Activated naive CD4-positive, alpha-beta T cell treated with anti-CD3 and anti-CD28 coated beads, Interleukin-2, amount 10 ng/mL, durations not matched to agents 7 days and 5 days (primary cell): ENCODE measurements around the gene MYCBP2.
"Not testable (repeated sequence)": the region's sequence is repeated elsewhere in the genome, so short reads cannot be mapped to it uniquely, and the experiment has no call there.

Experiments used
- CTCF ChIA-PET: fragments of 350-600 bp; sonication (Branson Sonifier 250); formaldehyde crosslinking; loops from one replicate; lab custom pipeline; 2021; ENCODE audit warnings: antibody characterized with exemption; lab: Charles Lee
- DNase-seq: peaks from one replicate; pipeline ENCODE4 v3.0.0-alpha.2; 2020
- H3K27ac Mint-ChIP-seq: one replicate; pipeline ENCODE4 v1.8.0; 2021; ENCODE audit warnings: mild to moderate bottlenecking, moderate library complexity, mixed read lengths
- H3K27me3 Mint-ChIP-seq: one replicate; pipeline ENCODE4 v1.8.0; 2021; ENCODE audit warnings: mild to moderate bottlenecking, mixed read lengths
- H3K36me3 Mint-ChIP-seq: one replicate; pipeline ENCODE4 v1.8.0; 2021; ENCODE audit warnings: mixed read lengths
- H3K4me1 Mint-ChIP-seq: one replicate; pipeline ENCODE4 v1.8.0; 2021; ENCODE audit warnings: mixed read lengths
- H3K4me3 Mint-ChIP-seq: one replicate; pipeline ENCODE4 v1.8.0; 2021; ENCODE audit warnings: mild to moderate bottlenecking, moderate library complexity, mixed read lengths
- H3K9me3 Mint-ChIP-seq: one replicate; pipeline ENCODE4 v1.8.0; 2021; ENCODE audit warnings: mixed read lengths

MYCBP2 gene

GRCh38 chr13:77028202-77028601, 298.7 kb downstream of the MYCBP2 start:
- CTCF ChIA-PET = interaction anchor here (1.0 to 2.0 kb wide), 3 partner anchors 28 to 450 kb away, joined by 3 to 5 read pairs (median 3); no protein-coding TSS in a partner anchor

DNA sequence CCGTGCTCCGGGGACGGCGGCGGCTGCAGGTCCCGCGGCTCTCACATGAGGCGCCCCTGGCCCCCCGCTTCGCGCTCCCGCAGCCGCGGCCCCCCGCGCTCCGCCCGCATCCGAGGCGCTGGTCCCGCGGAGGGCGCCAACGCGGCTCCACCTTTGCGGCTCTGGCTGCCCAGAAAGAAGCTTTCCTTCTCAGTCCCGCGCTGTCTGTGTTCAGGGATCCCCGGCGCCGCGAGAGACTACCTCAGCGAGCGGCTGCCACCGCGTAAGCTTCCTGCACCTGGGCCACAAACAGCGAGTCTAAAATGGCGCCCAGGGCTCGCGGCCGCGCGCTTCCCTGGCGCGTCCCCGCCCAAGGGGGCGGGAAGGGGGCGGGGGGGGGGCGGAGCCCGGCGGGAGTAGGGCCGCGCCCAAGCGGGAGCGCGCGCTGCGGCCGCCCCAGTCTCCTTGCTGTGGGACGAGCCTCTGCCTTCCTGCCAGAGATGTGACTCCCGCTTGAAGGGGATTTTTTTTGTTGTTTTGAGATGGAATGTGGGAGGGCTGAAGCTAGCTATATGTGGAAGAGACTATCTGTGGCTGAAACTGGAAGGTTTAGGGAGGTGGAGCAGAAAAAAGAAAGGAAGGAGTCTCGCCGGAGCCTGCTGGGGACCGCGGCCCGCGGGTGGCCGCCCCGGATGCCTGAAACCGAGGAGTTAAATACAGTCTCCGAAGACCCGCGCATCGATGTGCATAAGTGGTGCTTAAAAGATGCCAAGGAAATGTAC, 299.9 kb downstream of the MYCBP2 start, which contains the start of gene FBXL3:
TSS of gene FBXL3 (minus strand) at position 299 of the 761 bp plus-strand sequence. CDS start 5,299 bp downstream, outside the sequence.
- peaks cover 55% of the 10 kb centered on the region for H3K4me1 Mint-ChIP-seq
- peaks cover 24% of the 10 kb centered on the region for H3K36me3 Mint-ChIP-seq
- peaks cover 12% of the 10 kb centered on the region for H3K27me3 Mint-ChIP-seq
- CTCF ChIA-PET = interaction anchor here (0.9 to 2.0 kb wide), 5 partner anchors 8 to 451 kb away, joined by 3 to 5 read pairs (median 3); no protein-coding TSS in a partner anchor
- H3K27ac Mint-ChIP-seq = peak within 1 kb of the TSS; percentile 98
- peak within 1 kb of the TSS; percentile 97 for H3K4me3 Mint-ChIP-seq
- peak; percentile 84 for DNase-seq
- no peaks in the 10 kb centered on the region for H3K9me3 Mint-ChIP-seq

More at GRCh38 chr13:77028202-77028601, 298.7 kb downstream of the MYCBP2 start:
- peaks cover 17% of the 10 kb centered on the region for H3K36me3 Mint-ChIP-seq
- DNase-seq = no peak
- H3K4me1 Mint-ChIP-seq = peaks cover 44% of the 10 kb centered on the region
- peaks cover 12% of the 10 kb centered on the region for H3K27me3 Mint-ChIP-seq
- H3K27ac Mint-ChIP-seq = peak overlapping the region; percentile 49
- no peaks in the 10 kb centered on the region for H3K9me3 Mint-ChIP-seq
- peak overlapping the region; percentile 97 for H3K4me3 Mint-ChIP-seq

- Mint-ChIP-seq H3K4me3 (peak overlapping the region; percentile 97), H3K9me3 (no peaks in the 10 kb centered on the region), H3K36me3 (peaks cover 27% of the 10 kb centered on the region), H3K27ac (peak overlapping the region; percentile 98), H3K27me3 (peaks cover 12% of the 10 kb centered on the region), H3K4me1 (peaks cover 62% of the 10 kb centered on the region)
- CTCF ChIA-PET = interaction anchor here (0.9 to 2.0 kb wide), 6 partner anchors 9 to 299 kb away, joined by 3 to 9 read pairs (median 4); partner anchors contain the start of gene CLN5
- DNase-seq = peak; percentile 89
Measured at GRCh38 chr13:77026255-77026860, 300.5 kb downstream of the MYCBP2 start.

DNA sequence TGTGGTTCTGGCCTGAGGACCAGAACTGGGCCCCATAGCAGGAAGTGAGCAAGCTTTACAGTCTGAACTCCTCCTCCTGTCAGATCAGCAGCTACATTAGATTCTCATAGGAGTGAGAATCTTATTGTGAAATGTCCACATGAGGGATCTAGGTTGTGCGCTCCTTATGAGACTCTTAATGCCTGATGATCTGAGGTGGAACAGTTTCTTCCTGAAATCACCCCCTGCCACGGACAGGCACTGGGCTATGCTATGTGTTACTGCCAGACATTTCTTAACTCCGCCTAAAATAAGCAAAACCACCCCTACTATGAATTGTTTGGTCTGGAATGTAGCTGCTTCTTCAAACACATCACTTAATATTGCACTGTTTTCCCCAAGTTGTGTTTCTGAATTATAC, 304.6 kb downstream of the MYCBP2 start:
- peaks cover 40% of the 10 kb centered on the region for H3K36me3 Mint-ChIP-seq
- H3K9me3 Mint-ChIP-seq = no peaks in the 10 kb centered on the region
- CTCF ChIA-PET = interaction anchor here (1.3 kb wide), 1 partner anchor 29 kb away, joined by 3 read pairs; no protein-coding TSS in a partner anchor
- peaks cover 9% of the 10 kb centered on the region for H3K27me3 Mint-ChIP-seq
- H3K4me3 Mint-ChIP-seq = no peak overlapping the region
- no peak for DNase-seq
- H3K27ac Mint-ChIP-seq = peak overlapping the region; percentile 45
- peaks cover 57% of the 10 kb centered on the region for H3K4me1 Mint-ChIP-seq

DNA sequence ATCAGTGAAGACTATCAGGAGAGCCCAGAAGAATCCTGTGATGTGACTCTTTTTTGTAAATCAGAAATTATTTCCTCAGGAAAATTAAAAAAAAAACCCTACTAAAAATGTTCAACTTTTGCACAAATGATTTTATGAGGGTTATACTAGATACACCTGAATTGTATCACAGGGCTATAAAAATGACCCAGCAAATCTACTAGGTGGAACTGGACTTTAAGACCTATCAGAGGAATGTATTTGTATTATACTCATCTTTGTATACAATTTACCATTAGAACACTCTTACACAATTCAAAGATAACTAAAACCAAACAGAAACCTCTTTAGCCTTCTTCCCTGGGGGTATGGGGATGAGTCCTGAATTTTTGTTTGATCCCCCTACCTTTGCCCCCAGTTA, 307.1 kb downstream of the MYCBP2 start:
- H3K36me3 Mint-ChIP-seq = peaks cover 44% of the 10 kb centered on the region
- H3K9me3 Mint-ChIP-seq = no peaks in the 10 kb centered on the region
- CTCF ChIA-PET = interaction anchor here (0.7 kb wide), 1 partner anchor 33 kb away, joined by 3 read pairs; no protein-coding TSS in a partner anchor
- H3K4me3 Mint-ChIP-seq = no peak overlapping the region
- DNase-seq = no peak
- no peak overlapping the region for H3K27ac Mint-ChIP-seq
- H3K27me3 Mint-ChIP-seq = no peaks in the 10 kb centered on the region
- peaks cover 41% of the 10 kb centered on the region for H3K4me1 Mint-ChIP-seq

GRCh38 chr13:77016888-77017623, 309.8 kb downstream of the MYCBP2 start:
- Mint-ChIP-seq H3K27me3 (no peaks in the 10 kb centered on the region), H3K27ac (no peak overlapping the region), H3K4me3 (no peak overlapping the region), H3K36me3 (peaks cover 52% of the 10 kb centered on the region), H3K4me1 (peaks cover 16% of the 10 kb centered on the region), H3K9me3 (no peaks in the 10 kb centered on the region)
- no peak for DNase-seq
- CTCF ChIA-PET = interaction anchor here (0.9 to 2.3 kb wide), 4 partner anchors 8 to 24 kb away, joined by 3 to 9 read pairs (median 4); no protein-coding TSS in a partner anchor

- Mint-ChIP-seq H3K27me3 (no peaks in the 10 kb centered on the region), H3K9me3 (no peaks in the 10 kb centered on the region), H3K36me3 (peaks cover 54% of the 10 kb centered on the region), H3K4me1 (peaks cover 9% of the 10 kb centered on the region), H3K4me3 (no peak overlapping the region), H3K27ac (no peak overlapping the region)
- CTCF ChIA-PET = interaction anchor here (0.9 to 2.3 kb wide), 4 partner anchors 9 to 23 kb away, joined by 3 to 9 read pairs (median 4); no protein-coding TSS in a partner anchor
- DNase-seq = no peak
Measured at GRCh38 chr13:77016251-77016812, 310.6 kb downstream of the MYCBP2 start.

DNA sequence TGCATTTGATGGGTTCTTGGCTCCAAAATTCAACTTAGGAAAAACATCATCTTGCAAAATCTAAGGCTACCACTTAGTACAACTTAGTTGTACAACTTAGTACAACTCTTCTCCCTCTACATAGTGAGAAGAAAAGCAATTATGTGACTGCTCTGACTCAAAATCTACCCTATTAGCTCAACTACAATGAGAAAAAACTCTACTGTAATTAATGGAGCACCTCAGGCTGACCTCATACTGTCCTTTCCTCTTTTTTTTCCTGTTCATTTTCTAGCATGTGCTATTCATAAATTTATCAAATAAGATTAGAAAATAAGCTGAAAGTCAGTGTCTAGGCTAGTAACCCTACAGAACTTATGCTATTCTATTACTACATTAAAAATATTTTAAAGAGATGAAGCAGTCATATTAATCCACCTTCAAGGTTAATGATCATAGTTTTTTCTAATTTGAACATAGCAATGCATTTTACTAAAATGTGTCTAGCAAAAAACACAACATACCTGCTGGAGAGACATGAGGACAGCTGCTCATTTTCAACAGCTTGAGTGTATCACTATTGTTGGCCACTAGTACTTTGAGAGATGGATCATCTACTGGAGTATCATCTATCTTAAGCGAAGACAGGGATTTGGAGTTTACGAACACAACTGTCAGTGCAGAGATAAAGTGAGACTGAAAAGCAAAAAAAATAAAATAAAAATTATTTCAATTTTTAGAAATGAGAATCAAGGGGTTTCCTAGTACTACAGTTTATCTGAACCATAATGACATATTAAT, 311.8 kb downstream of the MYCBP2 start:
- H3K4me3 Mint-ChIP-seq = no peak overlapping the region
- no peaks in the 10 kb centered on the region for H3K27me3 Mint-ChIP-seq
- peaks cover 62% of the 10 kb centered on the region for H3K36me3 Mint-ChIP-seq
- H3K27ac Mint-ChIP-seq = no peak overlapping the region
- DNase-seq = no peak
- peaks cover 6% of the 10 kb centered on the region for H3K4me1 Mint-ChIP-seq
- H3K9me3 Mint-ChIP-seq = no peaks in the 10 kb centered on the region
- CTCF ChIA-PET = interaction anchor here (2.3 kb wide), 1 partner anchor 10 kb away, joined by 9 read pairs; no protein-coding TSS in a partner anchor

- no peak overlapping the region for H3K27ac Mint-ChIP-seq
- peaks cover 11% of the 10 kb centered on the region for H3K4me1 Mint-ChIP-seq
- no peak overlapping the region for H3K4me3 Mint-ChIP-seq
- no peaks in the 10 kb centered on the region for H3K9me3 Mint-ChIP-seq
- no peaks in the 10 kb centered on the region for H3K27me3 Mint-ChIP-seq
- no peak for DNase-seq
- CTCF ChIA-PET = interaction anchor here (1.0 to 1.2 kb wide), 2 partner anchors 12 to 34 kb away, joined by 3 read pairs; no protein-coding TSS in a partner anchor
- H3K36me3 Mint-ChIP-seq = peaks cover 70% of the 10 kb centered on the region
Measured at GRCh38 chr13:77013853-77014542, 312.9 kb downstream of the MYCBP2 start.

GRCh38 chr13:77009719-77010118, 317.2 kb downstream of the MYCBP2 start:
- DNase-seq, H3K27ac Mint-ChIP-seq, H3K4me3 Mint-ChIP-seq, H3K9me3 Mint-ChIP-seq, H3K27me3 Mint-ChIP-seq: not testable (repeated sequence)
- Mint-ChIP-seq H3K4me1 (peaks cover 12% of the 10 kb centered on the region), H3K36me3 (peaks cover 61% of the 10 kb centered on the region)
- CTCF ChIA-PET = interaction anchor here (1.0 kb wide), 1 partner anchor 17 kb away, joined by 3 read pairs; no protein-coding TSS in a partner anchor

DNA sequence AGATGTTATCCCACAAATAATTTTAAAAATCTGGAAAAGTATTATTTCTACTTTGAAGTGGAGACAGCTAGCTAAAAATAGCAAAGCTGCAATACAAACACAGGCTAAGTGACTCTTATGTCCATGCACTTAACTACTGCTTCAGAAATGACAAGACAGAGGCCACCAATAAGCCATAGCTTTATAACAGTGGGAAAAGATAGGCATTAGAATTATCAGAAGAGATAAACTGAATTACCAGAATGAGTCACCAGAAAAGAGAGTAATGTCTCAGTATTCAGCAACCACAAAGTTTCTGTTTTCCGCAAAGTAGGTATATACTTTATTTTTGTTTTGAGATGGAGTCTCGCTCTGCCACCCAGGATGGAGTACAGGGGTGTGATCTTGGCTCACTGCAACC, 317.9 kb downstream of the MYCBP2 start:
- H3K36me3 Mint-ChIP-seq = peaks cover 59% of the 10 kb centered on the region
- CTCF ChIA-PET = interaction anchor here (0.7 to 1.0 kb wide), 2 partner anchors 11 to 17 kb away, joined by 3 read pairs; no protein-coding TSS in a partner anchor
- DNase-seq = no peak
- H3K4me1 Mint-ChIP-seq = peaks cover 12% of the 10 kb centered on the region
- no peaks in the 10 kb centered on the region for H3K27me3 Mint-ChIP-seq
- H3K9me3 Mint-ChIP-seq = no peaks in the 10 kb centered on the region
- H3K27ac Mint-ChIP-seq = peak overlapping the region; percentile 33
- no peak overlapping the region for H3K4me3 Mint-ChIP-seq

DNA sequence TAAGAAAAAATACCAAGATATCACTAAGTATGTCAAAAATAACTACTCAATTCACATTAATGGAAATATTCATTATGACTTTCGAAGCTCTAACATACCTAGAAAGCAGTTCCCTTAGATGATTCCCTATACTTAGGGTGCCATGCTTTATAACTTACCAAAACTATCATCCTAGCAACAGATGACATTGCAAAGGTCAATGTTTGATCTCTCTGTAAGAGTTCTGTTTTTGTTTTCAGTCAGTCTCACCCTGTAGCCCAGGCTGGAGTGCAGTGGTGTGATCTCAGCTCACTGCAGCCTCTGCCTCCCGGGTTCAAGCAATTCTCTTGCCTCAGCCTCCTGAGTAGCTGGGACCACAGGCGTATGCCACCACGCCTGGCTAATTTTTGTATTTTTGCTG, 318.6 kb downstream of the MYCBP2 start:
- H3K27me3 Mint-ChIP-seq, H3K27ac Mint-ChIP-seq, H3K9me3 Mint-ChIP-seq, DNase-seq, H3K4me3 Mint-ChIP-seq: not testable (repeated sequence)
- CTCF ChIA-PET = interaction anchor here (0.7 kb wide), 1 partner anchor 12 kb away, joined by 3 read pairs; no protein-coding TSS in a partner anchor
- peaks cover 56% of the 10 kb centered on the region for H3K36me3 Mint-ChIP-seq
- peaks cover 12% of the 10 kb centered on the region for H3K4me1 Mint-ChIP-seq
